Measurements from ENCODE around the gene UQCC2.

DNA sequence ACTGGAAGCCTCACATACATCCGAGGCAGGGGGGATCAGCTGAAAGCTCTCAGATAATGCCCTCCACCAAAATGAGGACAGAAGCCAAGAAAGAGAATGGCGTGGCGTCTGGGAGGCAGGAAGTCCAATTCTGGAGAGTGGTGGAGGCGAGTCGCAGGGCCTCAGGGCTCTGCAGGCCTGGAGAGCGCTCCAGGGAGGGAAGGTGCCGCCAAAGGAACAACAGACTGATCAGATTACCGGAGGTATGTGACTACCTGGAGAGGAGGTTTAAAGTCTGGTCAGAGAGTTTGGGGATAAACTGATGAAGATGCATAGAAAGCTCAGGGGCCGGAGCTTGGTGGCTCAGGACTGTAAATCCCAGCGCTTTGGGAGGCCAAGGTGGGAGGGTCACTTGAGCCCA, 46.4 kb upstream of the UQCC2 start:
- TF ChIP-seq, protein P1, sequence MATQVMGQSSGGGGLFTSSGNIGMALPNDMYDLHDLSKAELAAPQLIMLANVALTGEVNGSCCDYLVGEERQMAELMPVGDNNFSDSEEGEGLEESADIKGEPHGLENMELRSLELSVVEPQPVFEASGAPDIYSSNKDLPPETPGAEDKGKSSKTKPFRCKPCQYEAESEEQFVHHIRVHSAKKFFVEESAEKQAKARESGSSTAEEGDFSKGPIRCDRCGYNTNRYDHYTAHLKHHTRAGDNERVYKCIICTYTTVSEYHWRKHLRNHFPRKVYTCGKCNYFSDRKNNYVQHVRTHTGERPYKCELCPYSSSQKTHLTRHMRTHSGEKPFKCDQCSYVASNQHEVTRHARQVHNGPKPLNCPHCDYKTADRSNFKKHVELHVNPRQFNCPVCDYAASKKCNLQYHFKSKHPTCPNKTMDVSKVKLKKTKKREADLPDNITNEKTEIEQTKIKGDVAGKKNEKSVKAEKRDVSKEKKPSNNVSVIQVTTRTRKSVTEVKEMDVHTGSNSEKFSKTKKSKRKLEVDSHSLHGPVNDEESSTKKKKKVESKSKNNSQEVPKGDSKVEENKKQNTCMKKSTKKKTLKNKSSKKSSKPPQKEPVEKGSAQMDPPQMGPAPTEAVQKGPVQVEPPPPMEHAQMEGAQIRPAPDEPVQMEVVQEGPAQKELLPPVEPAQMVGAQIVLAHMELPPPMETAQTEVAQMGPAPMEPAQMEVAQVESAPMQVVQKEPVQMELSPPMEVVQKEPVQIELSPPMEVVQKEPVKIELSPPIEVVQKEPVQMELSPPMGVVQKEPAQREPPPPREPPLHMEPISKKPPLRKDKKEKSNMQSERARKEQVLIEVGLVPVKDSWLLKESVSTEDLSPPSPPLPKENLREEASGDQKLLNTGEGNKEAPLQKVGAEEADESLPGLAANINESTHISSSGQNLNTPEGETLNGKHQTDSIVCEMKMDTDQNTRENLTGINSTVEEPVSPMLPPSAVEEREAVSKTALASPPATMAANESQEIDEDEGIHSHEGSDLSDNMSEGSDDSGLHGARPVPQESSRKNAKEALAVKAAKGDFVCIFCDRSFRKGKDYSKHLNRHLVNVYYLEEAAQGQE (IDR thresholded peaks at IDR 0.05; ENCODE audit: insufficient replicate concordance, low read depth): no peak
- TF ChIP-seq, protein P2, sequence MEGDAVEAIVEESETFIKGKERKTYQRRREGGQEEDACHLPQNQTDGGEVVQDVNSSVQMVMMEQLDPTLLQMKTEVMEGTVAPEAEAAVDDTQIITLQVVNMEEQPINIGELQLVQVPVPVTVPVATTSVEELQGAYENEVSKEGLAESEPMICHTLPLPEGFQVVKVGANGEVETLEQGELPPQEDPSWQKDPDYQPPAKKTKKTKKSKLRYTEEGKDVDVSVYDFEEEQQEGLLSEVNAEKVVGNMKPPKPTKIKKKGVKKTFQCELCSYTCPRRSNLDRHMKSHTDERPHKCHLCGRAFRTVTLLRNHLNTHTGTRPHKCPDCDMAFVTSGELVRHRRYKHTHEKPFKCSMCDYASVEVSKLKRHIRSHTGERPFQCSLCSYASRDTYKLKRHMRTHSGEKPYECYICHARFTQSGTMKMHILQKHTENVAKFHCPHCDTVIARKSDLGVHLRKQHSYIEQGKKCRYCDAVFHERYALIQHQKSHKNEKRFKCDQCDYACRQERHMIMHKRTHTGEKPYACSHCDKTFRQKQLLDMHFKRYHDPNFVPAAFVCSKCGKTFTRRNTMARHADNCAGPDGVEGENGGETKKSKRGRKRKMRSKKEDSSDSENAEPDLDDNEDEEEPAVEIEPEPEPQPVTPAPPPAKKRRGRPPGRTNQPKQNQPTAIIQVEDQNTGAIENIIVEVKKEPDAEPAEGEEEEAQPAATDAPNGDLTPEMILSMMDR (IDR thresholded peaks at IDR 0.05; ENCODE audit: insufficient read depth, low read length): no peak
- TF ChIP-seq GABPA (IDR thresholded peaks at IDR 0.05; ENCODE audit: low read depth) (no peak), POLR2AphosphoS5 (IDR thresholded peaks at IDR 0.05; ENCODE audit: low read depth) (no peak)

All from HL-60 (cell line).